GM19023 (cell line): Measurements from ENCODE around the gene ARSD.
"Not testable (repeated sequence)": the region's sequence is repeated elsewhere in the genome, so short reads cannot be mapped to it uniquely, and the experiment has no call there.

ENCODE experiments used
- ATAC-seq: cut with Tn5 transposase; IDR thresholded peaks from one replicate; pipeline ENCODE4 v1.9.1; 2021; ENCODE audit warnings: mild to moderate bottlenecking, moderate library complexity; ENCODE audit not compliant: unreplicated experiment

Gene ARSD

GRCh38 chrX:2894885-2895292, 34.2 kb downstream of the ARSD start:
- no peak for ATAC-seq

DNA sequence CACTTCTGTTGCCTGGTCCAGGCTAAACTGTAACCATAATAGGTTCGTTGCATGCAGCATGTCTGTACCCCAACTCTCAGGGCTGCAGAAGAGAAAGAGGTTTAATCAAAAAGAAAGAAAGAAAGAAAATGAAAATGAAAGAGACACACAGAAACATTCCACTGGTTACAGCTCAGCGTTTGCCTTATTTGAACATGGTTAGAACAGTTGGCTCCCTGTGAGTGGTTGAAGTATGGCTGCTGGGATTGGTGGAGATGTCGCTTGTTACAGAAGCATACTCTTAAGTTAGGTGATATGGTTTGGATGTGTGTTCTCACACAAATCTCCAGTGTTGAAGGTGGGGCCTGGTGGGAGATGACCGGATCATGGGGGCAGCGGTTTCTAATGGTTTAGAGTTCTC, 36.3 kb downstream of the ARSD start:
- ATAC-seq: no peak

DNA sequence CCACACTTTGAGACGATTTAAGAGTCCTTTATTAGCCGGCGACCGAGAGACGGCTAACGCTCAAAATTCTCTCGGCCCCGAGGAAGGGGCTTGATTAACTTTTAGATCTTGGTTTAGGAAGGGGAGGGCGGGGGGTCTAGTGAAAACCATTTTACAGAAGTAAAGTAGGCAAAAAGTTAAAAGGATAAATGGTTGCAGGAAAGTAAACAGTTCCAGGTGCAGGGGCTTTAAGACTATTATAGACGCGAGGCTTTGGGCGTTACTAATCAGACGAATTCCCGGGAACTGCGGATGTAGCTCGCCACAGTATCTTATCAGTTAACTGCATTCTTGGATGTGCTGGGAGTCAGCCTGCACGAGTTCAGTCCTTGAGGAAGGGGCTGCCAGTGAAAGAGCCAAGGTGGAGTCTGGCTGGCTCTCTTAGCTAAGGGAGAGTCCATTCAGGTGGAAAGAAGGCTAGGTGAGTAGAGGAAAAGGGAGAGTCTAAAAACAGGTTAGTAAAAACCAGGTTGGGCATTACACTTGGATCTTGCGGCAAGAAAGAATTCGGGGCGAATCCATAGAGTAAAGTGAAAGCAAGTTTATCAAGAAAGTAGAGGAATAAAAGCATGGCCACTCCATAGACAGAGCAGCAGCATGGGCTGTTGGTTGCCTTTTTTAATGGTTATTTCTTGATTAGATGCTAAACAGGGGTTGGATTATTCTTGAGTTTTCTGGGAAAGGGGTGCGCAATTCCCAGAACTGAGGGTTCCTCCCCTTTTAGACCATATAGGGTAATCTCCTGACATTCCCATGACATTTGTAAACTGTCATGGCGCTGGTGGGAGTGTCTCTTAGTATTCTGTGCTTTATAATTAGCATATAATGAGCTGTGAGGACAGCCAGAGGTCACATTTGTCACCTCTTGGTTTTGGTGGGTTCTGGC, 38.3 kb downstream of the ARSD start:
- ATAC-seq: not testable (repeated sequence)

DNA sequence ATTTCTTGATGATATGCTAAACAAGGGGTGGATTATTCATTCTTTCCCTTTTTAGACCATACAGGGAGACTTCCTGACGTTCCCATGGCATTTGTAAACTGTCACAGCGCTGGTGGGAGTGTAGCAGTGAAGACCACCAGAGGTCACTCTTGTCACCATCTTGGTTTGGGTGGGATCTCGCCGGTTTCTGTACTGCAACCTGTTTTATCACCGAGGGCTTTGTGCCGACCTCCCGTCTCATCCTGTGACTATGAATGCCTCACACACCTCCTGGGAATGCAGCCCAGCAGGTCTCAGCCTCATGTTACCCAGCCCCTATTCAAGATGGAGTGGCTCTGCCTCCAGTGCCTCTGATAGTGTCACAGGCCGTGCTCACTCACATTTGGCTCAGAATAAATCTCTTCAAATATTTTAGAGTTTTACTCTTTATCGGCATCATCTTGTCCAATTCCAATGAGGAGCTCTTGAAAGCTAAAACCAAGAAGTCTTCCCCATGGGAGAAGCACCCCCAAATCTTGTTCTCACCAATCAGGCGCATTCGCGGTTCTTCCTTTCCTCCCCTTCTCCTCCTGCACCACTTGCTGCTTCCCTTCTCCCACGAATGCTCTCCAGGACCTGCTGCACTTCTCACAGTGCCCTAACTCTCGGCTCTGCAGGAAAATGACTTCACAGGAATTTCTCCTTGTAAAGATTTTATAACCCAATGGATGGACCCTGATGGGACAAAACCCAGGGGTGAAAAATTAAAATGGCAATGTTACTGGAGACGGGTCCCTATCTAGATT, 39.2 kb downstream of the ARSD start:
- not testable (repeated sequence) for ATAC-seq

DNA sequence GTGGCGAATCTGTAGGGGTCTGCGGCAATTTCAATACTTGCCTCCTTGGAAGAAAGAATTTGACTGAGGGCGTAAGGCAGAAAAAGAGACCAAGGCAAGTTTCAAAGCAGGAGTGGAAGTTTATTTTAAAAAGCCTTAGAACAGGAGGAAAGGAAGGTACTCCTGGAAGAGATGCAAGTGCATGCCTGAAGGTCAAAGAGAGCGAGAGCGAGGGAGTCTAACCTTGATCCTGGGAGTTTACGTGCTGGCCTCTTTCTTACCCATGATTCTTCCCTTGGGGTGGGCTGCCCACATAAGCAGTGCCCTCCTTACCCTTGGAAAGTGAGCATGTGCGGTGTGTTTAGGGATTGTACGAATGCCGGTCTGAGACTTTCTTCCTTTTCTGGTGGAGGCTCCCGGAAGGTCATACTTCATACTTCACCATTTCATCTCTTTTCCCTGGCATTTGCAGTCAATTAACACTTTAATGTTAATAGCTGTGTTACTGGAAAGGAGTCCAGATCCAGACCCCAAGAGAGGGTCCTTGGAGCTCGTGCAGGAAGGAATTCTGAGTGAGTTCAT, 40.0 kb downstream of the ARSD start:
- ATAC-seq: no peak

GRCh38 chrX:2888309-2888708, 40.8 kb downstream of the ARSD start:
- ATAC-seq: no peak

DNA sequence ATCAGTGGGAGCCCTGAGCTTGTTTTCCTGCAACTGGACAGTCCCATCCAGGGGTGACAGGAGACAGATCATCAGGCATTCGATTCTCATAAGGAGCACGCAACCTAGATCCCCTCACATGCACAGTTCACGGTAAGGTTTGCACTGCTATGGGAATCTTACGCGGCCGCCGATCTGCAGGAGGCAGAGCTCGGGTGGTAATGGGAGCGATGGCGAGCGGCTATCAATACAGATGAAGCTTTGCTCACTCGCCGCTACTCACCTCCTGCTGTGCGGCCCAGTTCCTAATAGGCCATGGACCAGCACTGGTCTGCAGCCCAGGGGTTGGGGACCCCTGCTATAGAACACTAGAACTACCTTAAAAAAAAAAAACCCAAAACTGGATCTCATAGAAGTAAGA, 45.4 kb downstream of the ARSD start:
- ATAC-seq: no peak

DNA sequence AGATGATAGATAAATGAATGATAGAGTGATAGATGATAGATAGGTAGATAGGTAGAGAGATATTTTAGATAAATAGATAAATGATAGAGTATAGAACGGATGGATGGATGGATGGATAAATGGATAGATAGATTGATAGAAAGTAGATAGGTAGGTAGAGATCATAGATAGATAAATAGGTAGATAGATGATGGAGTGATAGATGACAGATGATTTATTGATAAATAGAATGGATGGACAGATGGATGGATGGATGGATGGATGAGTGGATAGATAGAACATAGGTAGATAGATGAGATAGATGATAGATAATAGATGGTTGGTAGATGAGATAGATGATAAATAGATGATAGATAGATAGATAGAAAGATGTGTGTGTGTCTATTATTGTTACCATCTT, 49.5 kb downstream of the ARSD start:
- no peak for ATAC-seq

- ATAC-seq: no peak
Measured at GRCh38 chrX:2878563-2878962, 50.6 kb downstream of the ARSD start.

- ATAC-seq: no peak
Measured at GRCh38 chrX:2875798-2876399, 53.2 kb downstream of the ARSD start.

DNA sequence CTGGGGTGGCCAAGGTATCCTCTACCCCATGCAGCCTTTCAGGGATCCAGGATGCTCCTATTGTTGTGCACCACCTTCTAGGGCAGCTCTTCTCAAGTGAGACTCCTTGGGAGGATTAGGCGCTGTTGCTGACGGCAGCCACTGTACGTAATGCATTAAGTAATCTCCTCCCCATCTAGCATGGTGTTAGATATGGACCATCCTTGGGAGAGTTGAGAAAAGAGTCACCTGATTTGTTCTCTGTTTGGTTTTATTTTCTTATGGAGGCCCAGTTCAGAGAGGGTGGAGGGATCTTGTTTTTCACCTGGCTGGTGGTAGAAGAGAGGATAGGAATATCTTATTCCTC, 54.0 kb downstream of the ARSD start:
- ATAC-seq: no peak

DNA sequence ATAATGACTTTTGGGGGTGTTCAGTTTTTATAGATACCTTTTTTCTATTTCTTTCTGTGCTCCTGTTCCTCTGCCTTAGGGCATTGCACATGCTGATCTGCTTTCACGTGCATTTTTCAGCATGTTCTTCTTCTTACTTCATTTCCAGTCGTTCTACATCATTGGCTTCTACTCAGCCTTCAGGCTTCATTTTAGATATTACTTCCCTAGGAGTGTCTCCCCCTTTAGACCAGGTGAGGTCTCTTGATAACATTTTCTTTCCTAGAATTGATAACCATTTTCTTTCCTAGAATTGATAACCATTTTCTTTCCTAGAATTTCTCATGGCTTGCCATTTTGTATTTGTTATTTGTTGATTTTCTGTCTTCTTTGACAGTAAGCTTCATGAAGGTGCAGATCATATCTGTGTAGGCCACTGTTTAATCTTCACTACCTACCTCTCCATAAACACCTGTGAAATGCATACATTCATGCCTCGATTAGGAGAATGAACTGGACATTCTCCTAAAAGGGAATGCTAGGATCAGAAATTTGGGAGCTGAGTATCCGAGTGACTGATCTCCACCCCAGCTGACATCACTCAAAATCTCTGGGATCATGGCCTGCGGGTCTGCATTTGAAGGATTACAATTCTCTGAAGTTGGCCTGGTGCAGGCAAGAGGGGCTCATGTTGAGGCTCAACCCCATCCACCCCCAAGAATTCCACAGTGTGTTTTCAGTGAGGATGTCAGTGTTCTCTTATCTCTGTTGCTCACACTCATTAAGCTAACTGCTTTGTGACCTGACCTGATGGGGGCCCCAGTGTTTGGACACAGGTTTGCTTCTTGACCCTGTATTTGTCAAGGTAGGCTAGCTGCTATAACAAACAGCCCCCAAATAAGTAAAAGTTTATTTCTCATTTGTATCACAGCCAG, 54.7 kb downstream of the ARSD start:
- no peak for ATAC-seq

- ATAC-seq: no peak
Measured at GRCh38 chrX:2872671-2873277, 56.4 kb downstream of the ARSD start.

- no peak for ATAC-seq
Measured at GRCh38 chrX:2871831-2872230, 57.3 kb downstream of the ARSD start.

- ATAC-seq: no peak
Measured at GRCh38 chrX:2870650-2871049, 58.5 kb downstream of the ARSD start.

DNA sequence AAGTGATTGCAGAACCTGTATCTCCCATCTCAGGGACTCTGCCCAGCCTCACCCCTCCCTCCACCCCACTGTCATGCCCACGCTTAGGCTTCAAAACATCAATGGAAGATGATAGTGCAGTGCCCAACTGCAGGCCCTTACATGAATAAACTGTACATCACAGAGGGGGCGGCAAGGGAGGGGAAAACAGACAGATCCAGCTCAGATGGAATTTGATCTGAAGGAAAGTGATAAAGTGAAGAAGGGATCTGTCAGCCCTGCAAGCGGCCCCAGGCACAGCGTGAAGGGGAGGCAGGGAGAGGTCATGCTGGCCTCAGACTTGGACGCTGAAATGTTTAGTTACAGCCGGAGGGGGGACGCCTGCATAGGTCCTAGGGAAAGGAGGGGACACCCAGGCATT, 61.9 kb downstream of the ARSD start:
- ATAC-seq: no peak

DNA sequence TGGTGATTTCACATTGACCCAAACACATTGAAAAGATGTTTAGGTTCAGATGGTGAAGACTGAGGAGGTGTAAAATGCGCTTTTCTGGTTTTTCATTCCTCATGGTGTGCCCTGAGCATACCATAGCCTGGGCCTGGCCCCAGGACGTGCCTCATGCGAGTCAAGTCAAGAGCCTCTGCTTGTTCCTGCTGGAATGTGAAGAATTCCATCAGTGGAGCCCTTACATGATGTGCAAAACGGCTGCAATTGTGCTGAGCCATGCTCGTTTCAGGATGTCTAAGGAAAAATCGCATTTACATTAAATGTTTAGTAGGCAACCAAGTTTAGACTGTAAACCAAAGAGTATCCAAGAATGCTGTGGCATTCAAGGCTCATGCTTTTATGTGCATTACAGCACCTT, 65.5 kb downstream of the ARSD start:
- no peak for ATAC-seq

DNA sequence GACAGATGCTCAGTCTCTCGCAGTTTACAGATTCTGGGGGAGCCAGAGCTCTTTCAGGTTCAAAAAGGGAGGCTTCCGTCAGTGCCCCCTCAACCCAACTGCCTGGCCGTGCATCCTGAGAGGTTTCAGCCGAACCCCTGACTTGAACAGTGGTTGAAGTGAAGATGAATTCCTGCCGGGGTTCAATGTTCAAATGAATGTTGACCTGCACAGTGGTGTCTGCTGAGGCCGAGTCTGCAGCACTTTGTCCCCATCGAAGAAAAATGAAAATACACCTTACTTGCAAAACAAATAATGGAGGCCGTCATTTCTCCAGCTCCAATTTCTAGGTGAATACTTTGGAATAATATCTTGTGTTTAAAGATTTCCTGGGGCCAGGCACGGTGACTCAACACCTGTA, 66.7 kb downstream of the ARSD start:
- no peak for ATAC-seq

- no peak for ATAC-seq
Measured at GRCh38 chrX:2859197-2859797, 69.8 kb downstream of the ARSD start.

DNA sequence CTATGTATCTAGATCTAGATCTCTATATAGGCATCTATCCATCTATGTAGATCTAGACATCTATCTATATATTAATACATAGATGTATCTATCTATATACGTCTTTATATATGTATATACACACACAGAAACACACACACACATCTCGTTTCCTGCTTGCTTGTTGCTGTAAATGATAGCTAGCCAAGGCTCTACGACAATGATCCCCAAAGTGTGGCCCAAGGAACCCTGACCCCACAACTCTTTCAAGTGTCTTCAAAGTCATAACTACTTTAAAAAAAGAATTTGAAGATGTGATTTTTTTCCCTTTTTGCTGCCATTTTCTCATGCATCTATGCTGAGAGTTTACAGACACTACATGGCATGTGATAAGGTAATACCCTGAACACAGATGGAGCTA, 71.6 kb downstream of the ARSD start:
- no peak for ATAC-seq
